SU-DHL-6 (cell line): ENCODE measurements around the gene ZNF333.
"Not testable (repeated sequence)": the region's sequence is repeated elsewhere in the genome, so short reads cannot be mapped to it uniquely, and the experiment has no call there.

Experiments
- H2AFZ ChIP-seq: fragments of 200-600 bp; sonication (generic); 2 replicates; pipeline ENCODE4 v1.6.1; 2014; ENCODE audit warnings: low read depth, mild to moderate bottlenecking, moderate library complexity, mixed read lengths, antibody characterized with exemption, low read length; ENCODE audit not compliant: severe bottlenecking
- H3F3A ChIP-seq: fragments of 200-600 bp; shearing (Covaris generic); 2 replicates; pipeline ENCODE4 v1.6.0; 2016; ENCODE audit warnings: antibody characterized with exemption, mild to moderate bottlenecking; ENCODE audit not compliant: insufficient read depth
- H3K27ac ChIP-seq: fragments of 200-600 bp; sonication (generic); 2 replicates; pipeline ENCODE4 v1.5.1; 2016; ENCODE audit warnings: low read depth, mild to moderate bottlenecking, low read length, moderate library complexity, mixed read lengths
- H3K27me3 ChIP-seq: fragments of 200-600 bp; sonication (generic), shearing (Covaris generic); 2 replicates; pipeline ENCODE4 v1.6.0; 2014; ENCODE audit warnings: mild to moderate bottlenecking, low read length
- H3K36me3 ChIP-seq: fragments of 200-600 bp; sonication (generic); 2 replicates; pipeline ENCODE4 v1.6.1; 2014; ENCODE audit warnings: mild to moderate bottlenecking, low read length, mixed read lengths
- H3K4me2 ChIP-seq: fragments of 300-600, 200-600 bp; shearing (Covaris generic), sonication (generic); 2 replicates; pipeline ENCODE4 v1.6.0; 2014; ENCODE audit warnings: low read length, low read depth, mild to moderate bottlenecking; ENCODE audit not compliant: poor library complexity, severe bottlenecking
- H3K4me3 ChIP-seq: fragments of 200-600 bp; sonication (generic); 2 replicates; pipeline ENCODE4 v1.5.1; 2014; ENCODE audit warnings: antibody characterized with exemption, low read length, mild to moderate bottlenecking, mixed read lengths; ENCODE audit not compliant: insufficient read depth, poor library complexity, severe bottlenecking
- H3K79me2 ChIP-seq: fragments of 200-600 bp; sonication (generic); 2 replicates; pipeline ENCODE4 v1.6.1; 2014; ENCODE audit warnings: mild to moderate bottlenecking, low read length, moderate library complexity; ENCODE audit not compliant: insufficient read depth
- H3K9ac ChIP-seq: fragments of 200-600 bp; sonication (generic); 2 replicates; pipeline ENCODE4 v1.7.0; 2014; ENCODE audit warnings: mild to moderate bottlenecking, low read length
- H3K9me2 ChIP-seq: fragments of 200-600 bp; sonication (generic); replicated peaks from 2 replicates; pipeline ENCODE4 v1.6.1; 2014; ENCODE audit warnings: low read length; ENCODE audit not compliant: insufficient read depth
- H3K9me3 ChIP-seq: fragments of 200-600 bp; sonication (generic); 2 replicates; pipeline ENCODE4 v1.6.1; 2014; ENCODE audit warnings: low read length, mixed read lengths; ENCODE audit not compliant: insufficient read depth
- H4K20me1 ChIP-seq: fragments of 200-600 bp; sonication (generic); 2 replicates; pipeline ENCODE4 v1.6.1; 2014; ENCODE audit warnings: low read depth, mild to moderate bottlenecking, antibody characterized with exemption, low read length, moderate library complexity, mixed read lengths
- CTCF ChIP-seq: fragments of 200-600 bp; sonication (generic); IDR thresholded peaks from one replicate; pipeline ENCODE4 v1.5.1; 2017; ENCODE audit warnings: antibody characterized with exemption, mild to moderate bottlenecking, low read length, moderate library complexity; ENCODE audit not compliant: insufficient read depth, poor library complexity, severe bottlenecking
- EZH2phosphoT487 ChIP-seq: fragments of 200-600 bp; sonication (generic), shearing (Covaris generic); conservative IDR thresholded peaks from 2 replicates; pipeline ENCODE4 v1.6.1; 2018; ENCODE audit warnings: mild to moderate bottlenecking, antibody characterized with exemption, low read length, moderate library complexity, mixed read lengths

ZNF333 gene

GRCh38 chr19:14781713-14782536, 92.1 kb downstream of the ZNF333 start:
- not testable (repeated sequence) for H2AFZ ChIP-seq, H3K79me2 ChIP-seq, H3K4me3 ChIP-seq, H3K27me3 ChIP-seq, H3K9me2 ChIP-seq, H3K9me3 ChIP-seq, H3K27ac ChIP-seq, H3F3A ChIP-seq, H4K20me1 ChIP-seq, H3K4me2 ChIP-seq, H3K9ac ChIP-seq, H3K36me3 ChIP-seq

- H3K9ac ChIP-seq: no peak overlapping the region
- H2AFZ ChIP-seq: no peak overlapping the region
- no peaks in the 10 kb centered on the region for H3K79me2 ChIP-seq
- H3K9me3 ChIP-seq: no peaks in the 10 kb centered on the region
- H4K20me1 ChIP-seq: no peaks in the 10 kb centered on the region
- no peaks in the 10 kb centered on the region for H3F3A ChIP-seq
- H3K36me3 ChIP-seq: no peaks in the 10 kb centered on the region
- no peaks in the 10 kb centered on the region for H3K27me3 ChIP-seq
- H3K4me2 ChIP-seq: no peak overlapping the region
- H3K4me3 ChIP-seq: no peak overlapping the region
- H3K9me2 ChIP-seq: no peaks in the 10 kb centered on the region
- H3K27ac ChIP-seq: no peak overlapping the region
- TF ChIP-seq EZH2phosphoT487 (no peak), CTCF (no peak)
Observed at GRCh38 chr19:14782626-14783409, 93.0 kb downstream of the ZNF333 start.
